Uterus (tissue), 2 donors: Measurements from ENCODE around the gene MAML2.

Experiments
- POLR2A ChIP-seq, 2 donors: fragments of 450-650 bp; IDR thresholded peaks; one replicate each; pipeline ENCODE4 v1.6.1; 2016; ENCODE audit warnings: antibody characterized with exemption in 2 of 2, mild to moderate bottlenecking in 1 of 2, moderate library complexity in 1 of 2
- TF ChIP-seq, protein P1 (sequence below), 4 experiments: fragments of 200-600 bp in 2 of 4; fragments of 450-650 bp in 2 of 4; sonication (generic) in 2 of 4; IDR thresholded peaks; one replicate each; pipeline ENCODE4 v1.5.1; 2016 to 2019; ENCODE audit warnings: antibody characterized with exemption in 4 of 4, mild to moderate bottlenecking in 2 of 4, moderate library complexity in 1 of 4

DNA sequence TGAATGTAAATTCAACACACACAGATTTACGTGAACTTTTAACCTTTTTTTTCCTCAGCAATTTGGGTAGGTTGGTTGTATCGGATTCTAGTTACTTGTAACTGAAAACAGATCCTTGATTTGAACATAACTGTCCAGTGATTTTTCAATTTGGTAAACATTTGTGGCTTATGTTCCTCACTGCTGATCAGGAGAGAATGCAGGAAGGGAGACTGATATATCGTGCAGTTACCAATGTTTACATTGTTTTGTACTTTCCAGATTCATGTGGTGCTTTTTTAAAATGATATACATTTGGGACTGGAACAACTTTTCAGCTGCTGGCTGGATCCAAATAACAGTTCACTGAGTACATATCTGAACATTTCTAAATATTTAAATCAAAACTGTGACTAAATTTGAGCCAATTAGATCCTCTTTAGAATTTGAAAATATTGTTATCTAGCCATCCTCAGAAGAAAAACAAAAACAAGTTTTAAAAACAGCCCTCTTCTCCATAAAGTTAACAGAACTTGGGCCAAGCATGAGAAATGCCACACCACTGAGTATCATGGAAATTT lies 334.8 kb downstream of the MAML2 start:
- TF ChIP-seq, protein P1, sequence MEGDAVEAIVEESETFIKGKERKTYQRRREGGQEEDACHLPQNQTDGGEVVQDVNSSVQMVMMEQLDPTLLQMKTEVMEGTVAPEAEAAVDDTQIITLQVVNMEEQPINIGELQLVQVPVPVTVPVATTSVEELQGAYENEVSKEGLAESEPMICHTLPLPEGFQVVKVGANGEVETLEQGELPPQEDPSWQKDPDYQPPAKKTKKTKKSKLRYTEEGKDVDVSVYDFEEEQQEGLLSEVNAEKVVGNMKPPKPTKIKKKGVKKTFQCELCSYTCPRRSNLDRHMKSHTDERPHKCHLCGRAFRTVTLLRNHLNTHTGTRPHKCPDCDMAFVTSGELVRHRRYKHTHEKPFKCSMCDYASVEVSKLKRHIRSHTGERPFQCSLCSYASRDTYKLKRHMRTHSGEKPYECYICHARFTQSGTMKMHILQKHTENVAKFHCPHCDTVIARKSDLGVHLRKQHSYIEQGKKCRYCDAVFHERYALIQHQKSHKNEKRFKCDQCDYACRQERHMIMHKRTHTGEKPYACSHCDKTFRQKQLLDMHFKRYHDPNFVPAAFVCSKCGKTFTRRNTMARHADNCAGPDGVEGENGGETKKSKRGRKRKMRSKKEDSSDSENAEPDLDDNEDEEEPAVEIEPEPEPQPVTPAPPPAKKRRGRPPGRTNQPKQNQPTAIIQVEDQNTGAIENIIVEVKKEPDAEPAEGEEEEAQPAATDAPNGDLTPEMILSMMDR (IDR thresholded peaks at IDR 0.05): no peak
- no peak for TF ChIP-seq POLR2A (IDR thresholded peaks at IDR 0.05)
